GM10847 (cell line): Measurements from ENCODE around the gene COBL.

Source experiments
- POLR2A ChIP-seq: IDR thresholded peaks from 2 replicates; pipeline ENCODE4 v1.6.1; 2011; ENCODE audit not compliant: insufficient read length; ENCODE audit errors: extremely low read depth

The COBL gene, protein sequence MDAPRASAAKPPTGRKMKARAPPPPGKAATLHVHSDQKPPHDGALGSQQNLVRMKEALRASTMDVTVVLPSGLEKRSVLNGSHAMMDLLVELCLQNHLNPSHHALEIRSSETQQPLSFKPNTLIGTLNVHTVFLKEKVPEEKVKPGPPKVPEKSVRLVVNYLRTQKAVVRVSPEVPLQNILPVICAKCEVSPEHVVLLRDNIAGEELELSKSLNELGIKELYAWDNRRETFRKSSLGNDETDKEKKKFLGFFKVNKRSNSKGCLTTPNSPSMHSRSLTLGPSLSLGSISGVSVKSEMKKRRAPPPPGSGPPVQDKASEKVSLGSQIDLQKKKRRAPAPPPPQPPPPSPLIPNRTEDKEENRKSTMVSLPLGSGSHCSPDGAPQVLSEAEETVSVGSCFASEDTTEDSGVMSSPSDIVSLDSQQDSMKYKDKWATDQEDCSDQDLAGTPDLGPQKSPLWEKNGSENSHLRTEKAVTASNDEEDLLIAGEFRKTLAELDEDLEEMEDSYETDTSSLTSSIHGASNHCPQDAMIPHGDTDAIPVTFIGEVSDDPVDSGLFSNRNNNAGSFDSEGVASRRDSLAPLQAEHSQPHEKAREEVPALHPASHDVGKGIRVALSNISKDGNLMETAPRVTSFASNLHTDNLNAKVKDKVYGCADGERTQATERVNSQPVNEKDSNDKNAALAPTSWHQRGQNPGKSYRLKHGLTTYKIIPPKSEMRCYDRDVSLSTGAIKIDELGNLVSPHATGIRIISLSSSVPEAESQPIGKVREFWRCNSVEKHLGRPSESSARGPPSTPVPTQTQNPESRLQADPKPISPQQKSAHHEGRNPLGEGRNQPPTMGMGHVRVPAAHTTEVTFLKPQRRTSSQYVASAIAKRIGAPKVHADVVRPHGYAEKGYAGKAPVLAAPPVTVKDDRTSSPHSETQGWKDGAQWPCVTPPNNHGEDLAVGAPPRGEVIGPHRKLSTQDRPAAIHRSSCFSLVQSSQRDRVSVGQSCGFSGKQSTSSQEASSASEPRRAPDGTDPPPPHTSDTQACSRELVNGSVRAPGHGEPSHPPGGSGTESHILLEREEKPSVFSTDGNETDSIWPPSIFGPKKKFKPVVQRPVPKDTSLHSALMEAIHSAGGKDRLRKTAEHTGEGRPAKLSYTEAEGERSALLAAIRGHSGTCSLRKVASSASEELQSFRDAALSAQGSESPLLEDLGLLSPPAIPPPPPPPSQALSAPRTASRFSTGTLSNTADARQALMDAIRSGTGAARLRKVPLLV

GRCh38 chr7:51316666-51317581, at the start of gene COBL:
Gene COBL (minus strand): TSS chr7:51316809. CDS start chr7:51316633, 176 bp downstream.
- no peak for TF ChIP-seq POLR2A

GRCh38 chr7:51366172-51366728, 49.6 kb upstream of the COBL start:
- no peak for TF ChIP-seq POLR2A

DNA sequence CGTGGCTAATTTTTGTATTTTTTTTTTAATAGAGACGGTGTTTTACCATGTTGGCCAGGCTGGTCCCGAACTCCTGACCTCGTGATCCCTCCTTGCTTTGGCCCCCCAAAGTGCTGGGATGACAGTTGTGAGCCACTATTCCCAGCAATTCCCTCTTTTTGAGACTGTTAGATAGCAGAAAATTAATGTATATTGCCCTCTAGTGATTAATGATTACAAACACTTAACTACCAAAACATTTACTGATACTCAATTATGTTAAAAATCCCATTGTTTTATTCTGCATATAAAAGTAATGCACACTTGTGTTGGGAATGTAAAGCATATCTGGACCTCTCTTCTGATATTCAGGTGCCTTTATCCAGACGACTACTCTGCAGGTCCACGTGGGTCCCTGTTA, 41.2 kb upstream of the COBL start:
- TF ChIP-seq POLR2A, result no peak

DNA sequence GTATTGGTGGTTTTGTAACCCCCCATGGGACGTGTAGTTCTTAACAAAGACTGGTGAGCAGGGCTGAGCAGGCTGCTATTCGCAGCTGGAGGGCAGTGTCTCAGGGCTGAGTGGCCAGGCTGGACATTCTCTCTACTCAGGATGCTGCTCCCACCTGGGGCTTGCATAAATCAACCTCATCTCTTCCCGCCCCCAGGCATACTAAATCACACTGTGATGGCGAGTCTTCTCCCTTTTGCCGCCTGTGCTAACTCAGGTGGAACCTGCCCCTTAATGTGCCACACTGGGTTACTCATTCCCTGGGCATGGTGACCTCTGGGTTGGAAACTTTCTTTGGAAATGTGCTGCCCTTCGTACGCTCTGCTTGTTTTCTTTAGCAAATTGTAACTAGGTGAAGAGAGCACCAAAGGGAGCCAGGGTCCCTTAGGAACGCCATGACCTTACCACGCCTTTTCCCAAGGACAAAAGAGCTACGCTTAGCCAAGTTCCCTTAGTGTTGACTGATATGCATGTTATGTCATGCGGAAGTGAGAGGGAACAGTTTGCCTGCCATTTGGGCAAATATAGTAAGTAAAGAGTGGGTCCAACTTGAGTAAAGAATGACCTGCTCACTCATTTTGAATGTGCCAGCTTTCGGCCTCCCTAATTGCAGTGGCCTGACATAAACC, 40.4 kb upstream of the COBL start:
- no peak for TF ChIP-seq POLR2A

GRCh38 chr7:51354897-51355296, 38.3 kb upstream of the COBL start:
- no peak for TF ChIP-seq POLR2A

DNA sequence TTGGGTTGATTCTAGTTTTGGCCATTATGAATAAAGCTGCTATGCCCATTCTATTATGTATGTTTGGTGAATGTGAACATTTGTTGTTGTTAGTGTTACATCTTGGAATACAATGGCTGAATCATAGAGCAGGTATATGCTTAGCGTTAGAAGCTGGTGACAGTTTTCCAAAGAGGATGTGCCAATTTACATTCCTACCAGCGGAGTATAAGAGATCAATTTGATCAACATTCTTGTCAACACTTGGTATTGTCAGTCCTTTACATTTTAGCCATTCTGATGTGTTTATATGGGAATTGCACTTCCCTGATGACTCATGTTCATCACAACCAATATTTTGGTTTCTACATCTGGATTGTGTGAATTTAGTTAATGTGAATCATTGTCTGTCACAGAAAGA, 37.8 kb upstream of the COBL start:
- no peak for TF ChIP-seq POLR2A

DNA sequence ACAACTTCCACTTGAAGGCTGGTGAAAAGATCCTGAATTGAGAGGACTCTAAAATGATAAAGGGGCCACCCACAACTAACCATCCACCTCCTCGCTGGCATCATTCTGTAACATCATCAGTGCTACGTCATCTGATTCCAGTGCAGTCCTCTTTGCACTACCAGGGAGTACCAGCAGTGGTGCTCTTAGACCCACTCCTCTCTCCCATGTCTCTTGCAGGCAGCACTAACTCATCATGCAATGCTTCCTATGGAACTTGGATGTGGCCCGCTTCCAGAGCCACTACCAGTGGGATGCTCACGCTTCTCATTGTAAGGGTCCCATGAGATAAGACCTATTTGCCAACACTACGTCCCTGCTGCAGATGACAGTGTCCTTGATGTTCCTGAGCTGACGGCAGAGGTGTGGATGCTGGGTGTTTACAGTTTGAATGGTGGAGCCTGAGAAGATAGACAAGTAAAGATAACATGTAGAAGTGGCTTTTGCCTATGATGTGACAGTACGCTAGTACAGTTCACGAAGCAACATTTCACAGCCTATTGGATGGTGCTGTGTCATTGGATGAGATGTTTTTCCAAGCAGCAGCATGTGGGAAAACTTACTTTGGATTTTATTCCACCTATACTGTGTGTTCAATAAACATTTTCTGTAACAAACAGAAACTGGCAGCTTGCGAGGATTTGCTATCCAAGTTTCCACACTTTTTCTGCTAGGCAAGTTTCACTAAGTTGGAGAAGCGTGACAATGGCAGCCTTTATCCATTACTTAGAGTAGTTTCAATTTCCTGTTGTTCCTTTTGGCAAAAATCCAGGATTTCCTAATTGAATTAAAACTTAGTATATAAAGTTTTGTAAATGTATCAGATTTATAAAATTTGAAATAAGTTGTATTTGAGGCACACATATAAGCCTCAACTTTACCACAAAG, 35.8 kb upstream of the COBL start:
- TF ChIP-seq POLR2A, result no peak

- TF ChIP-seq POLR2A, result no peak
Measured at GRCh38 chr7:51351661-51352060, 35.1 kb upstream of the COBL start.

DNA sequence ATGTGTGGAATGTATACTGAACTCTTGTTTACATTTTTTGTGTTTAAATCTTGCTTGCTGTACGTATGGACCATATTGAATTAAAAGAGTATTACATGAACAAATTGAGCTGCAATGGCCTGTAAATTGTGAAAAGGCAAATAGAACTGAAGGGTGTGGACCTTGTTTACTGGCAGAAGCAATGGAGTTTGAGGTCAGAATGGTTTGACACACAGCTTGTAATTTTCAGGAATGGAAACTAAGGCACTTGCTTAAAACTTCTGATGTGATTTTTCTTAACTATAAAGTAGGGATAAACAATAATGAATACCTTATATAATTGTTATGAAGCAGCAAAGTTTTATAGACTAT, 33.9 kb upstream of the COBL start:
- TF ChIP-seq POLR2A, result no peak

GRCh38 chr7:51349820-51350545, 33.4 kb upstream of the COBL start:
- TF ChIP-seq POLR2A, result no peak

DNA sequence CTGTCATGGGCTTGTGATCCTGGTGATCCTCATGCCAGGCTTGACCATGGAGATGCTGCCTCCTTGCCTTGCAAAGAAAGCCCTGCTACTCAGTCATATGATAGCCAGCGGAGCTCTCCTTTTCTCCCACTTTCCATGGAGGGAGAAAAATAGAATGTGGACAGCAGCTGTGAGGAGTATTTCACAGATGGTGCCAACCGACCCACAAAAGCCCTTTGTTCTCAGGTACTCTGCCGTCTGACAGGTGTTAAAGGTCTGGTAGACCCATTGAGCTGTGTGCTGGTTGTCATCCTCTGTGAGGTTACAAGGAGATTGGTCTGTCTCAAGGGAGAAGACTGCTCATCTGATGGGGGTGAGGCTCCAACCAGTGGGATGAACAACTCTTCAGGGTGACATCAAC, 29.5 kb upstream of the COBL start:
- TF ChIP-seq POLR2A, result no peak
